Measurements from ENCODE around the gene RBM39. TPM values are rescaled to one million over a fixed set of nuclear protein-coding genes. Genes with fewer than 3 reads are reported as not detected.

Gene RBM39
- total RNA-seq, 1 experiment from 2014 or later: 347 TPM

GRCh38 chr20:35699127-35699956, 42.7 kb downstream of the RBM39 start, which contains the start of the genes NFS1 and ROMO1:
NFS1 (minus strand) TSS chr20:35699352; CDS start chr20:35699288, 64 bp downstream.
ROMO1 (plus strand) TSS chr20:35699405; CDS start chr20:35699633, 228 bp downstream.
- H4K8ac ChIP-seq (replicated peaks; ENCODE audit: insufficient read length, low read depth, low read length): no peak within 1 kb of the TSS
- no peaks in the 10 kb centered on the region for H3K27me3 ChIP-seq (ENCODE audit: insufficient read depth, low read length)
- no peaks in the 10 kb centered on the region for H3K4me1 ChIP-seq (ENCODE audit: insufficient read depth, low read length)
- peak; percentile 88 for DNase-seq
- H3K79me1 ChIP-seq (ENCODE audit: insufficient read depth, low read depth, low read length, poor library complexity, severe bottlenecking): no peaks in the 10 kb centered on the region
- Mint-ChIP-seq H3K4me3 (peak within 1 kb of the TSS; percentile 93 to 97), H3K27ac (peak within 1 kb of the TSS; percentile 86 to 99 (median 97)), H3K9me3 (no peaks in the 10 kb centered on the region), H3K36me3 (ENCODE audit: insufficient read depth in 1 of 3, low read depth in 3 of 3) (peaks cover 10 to 45% (median 30%) of the 10 kb centered on the region in 3 experiments; a peak in 5 of 7 replicates), H3K4me1 (peaks cover 17 to 18% of the 10 kb centered on the region in 2 experiments), H3K27me3 (ENCODE audit: low read depth) (peaks cover 2% of the 10 kb centered on the region; the same call in 1 of the 2 replicates)
- no CpG with 5 or more reads among the region's 81 CpGs for WGBS (ENCODE audit: extremely low coverage, insufficient read length, low lambda C conversion rate)
- peak; percentile 35; the same call in 2 of the 3 replicates for TF ChIP-seq CTCF (conservative IDR thresholded peaks at IDR 0.05)
- H2AFZ ChIP-seq (ENCODE audit: low read length): no peak within 1 kb of the TSS
- H3K14ac ChIP-seq (ENCODE audit: insufficient read depth, low read length): peak within 1 kb of the TSS; percentile 97
- no peak within 1 kb of the TSS; the same call in 1 of the 2 replicates for H2BK15ac ChIP-seq (ENCODE audit: low read depth, low read length)
- no peak within 1 kb of the TSS for H2BK20ac ChIP-seq (ENCODE audit: low read depth, low read length, poor library complexity, severe bottlenecking)
- no peak within 1 kb of the TSS for H4K91ac ChIP-seq (ENCODE audit: insufficient read length, low read depth, low read length)
- no peak within 1 kb of the TSS for H2BK5ac ChIP-seq (ENCODE audit: insufficient read length, low read length)
- H3K27ac ChIP-seq (ENCODE audit: insufficient read length, low read depth, low read length): no peak within 1 kb of the TSS
- peaks cover 8% of the 10 kb centered on the region for H3K23me2 ChIP-seq (ENCODE audit: insufficient read length, low read depth, low read length, poor library complexity, severe bottlenecking)
- H3K56ac ChIP-seq (ENCODE audit: insufficient read length, low read depth, low read length): no peak within 1 kb of the TSS
- no peaks in the 10 kb centered on the region for H3K79me2 ChIP-seq (ENCODE audit: insufficient read depth, low read length)
- H2BK12ac ChIP-seq (ENCODE audit: insufficient read length, low read depth, low read length): peak within 1 kb of the TSS; percentile 46
- H4K5ac ChIP-seq (ENCODE audit: insufficient read length, low read depth, low read length): no peak within 1 kb of the TSS
- H3K4me2 ChIP-seq (ENCODE audit: insufficient read depth, insufficient read length, low read length): peak within 1 kb of the TSS; percentile 94
- no peak within 1 kb of the TSS for H3K23ac ChIP-seq (ENCODE audit: insufficient read length, low read depth, low read length)
- no peaks in the 10 kb centered on the region for H3K9me3 ChIP-seq (ENCODE audit: control insufficient read depth, low read depth, low read length)
- H3K18ac ChIP-seq (ENCODE audit: insufficient read length, low read depth, low read length): peak within 1 kb of the TSS; percentile 77
- no peak within 1 kb of the TSS for H3T11ph ChIP-seq (ENCODE audit: low read length)
- H3K9ac ChIP-seq (ENCODE audit: extremely low read depth, insufficient read length, low read length): peak within 1 kb of the TSS; percentile 87
- no peak within 1 kb of the TSS for H2AK5ac ChIP-seq (ENCODE audit: insufficient read length, low read length)
- no peak within 1 kb of the TSS for H2BK120ac ChIP-seq (ENCODE audit: low read depth, low read length, poor library complexity, severe bottlenecking)
- no peak within 1 kb of the TSS for H3K4ac ChIP-seq (ENCODE audit: low read depth, low read length)
- H4K20me1 ChIP-seq (ENCODE audit: control insufficient read depth, insufficient read depth, insufficient read length): no peaks in the 10 kb centered on the region

Measured in H9 (cell line).